ENCODE results near the gene ALDH1A1.

Gene ALDH1A1

DNA sequence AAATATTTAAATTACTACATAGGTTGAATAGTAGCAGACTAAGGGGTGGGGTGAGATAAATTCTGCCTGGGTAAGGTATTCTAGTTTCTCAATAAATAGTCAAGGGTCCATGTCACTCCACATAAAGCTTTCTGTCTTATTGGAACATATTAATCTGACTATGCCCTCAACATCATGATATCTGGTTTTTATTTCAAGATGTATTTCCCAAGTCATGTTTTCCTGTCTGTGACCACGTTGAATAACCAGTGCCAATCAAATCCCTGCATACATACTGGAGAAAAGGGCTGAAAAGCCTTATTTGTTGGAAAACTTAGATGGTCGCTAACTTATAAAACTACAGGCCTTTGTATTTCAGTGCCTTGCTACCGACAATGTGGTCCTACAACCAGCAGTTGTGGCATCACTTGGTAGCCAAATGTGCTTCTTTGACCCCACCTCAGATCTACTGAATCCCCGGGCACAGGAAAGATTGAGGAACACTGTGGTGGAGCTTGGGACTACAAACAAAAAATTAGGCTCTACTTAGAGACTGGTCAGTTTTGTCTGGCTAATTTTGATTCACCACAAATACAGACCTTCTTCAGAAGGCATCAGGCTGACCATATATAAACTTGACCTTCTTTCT lies 39.4 kb downstream of the ALDH1A1 start:
- TF ChIP-seq, protein P1, sequence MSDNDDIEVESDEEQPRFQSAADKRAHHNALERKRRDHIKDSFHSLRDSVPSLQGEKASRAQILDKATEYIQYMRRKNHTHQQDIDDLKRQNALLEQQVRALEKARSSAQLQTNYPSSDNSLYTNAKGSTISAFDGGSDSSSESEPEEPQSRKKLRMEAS (IDR thresholded peaks at IDR 0.05; ENCODE audit: low read depth, low read length) = no peak
- TF ChIP-seq POLR2A (IDR thresholded peaks at IDR 0.05; ENCODE audit: extremely low read depth, insufficient read length) (no peak), MYC (IDR thresholded peaks at IDR 0.05; ENCODE audit: low read depth, low read length) (no peak)
- TF ChIP-seq, protein P2, sequence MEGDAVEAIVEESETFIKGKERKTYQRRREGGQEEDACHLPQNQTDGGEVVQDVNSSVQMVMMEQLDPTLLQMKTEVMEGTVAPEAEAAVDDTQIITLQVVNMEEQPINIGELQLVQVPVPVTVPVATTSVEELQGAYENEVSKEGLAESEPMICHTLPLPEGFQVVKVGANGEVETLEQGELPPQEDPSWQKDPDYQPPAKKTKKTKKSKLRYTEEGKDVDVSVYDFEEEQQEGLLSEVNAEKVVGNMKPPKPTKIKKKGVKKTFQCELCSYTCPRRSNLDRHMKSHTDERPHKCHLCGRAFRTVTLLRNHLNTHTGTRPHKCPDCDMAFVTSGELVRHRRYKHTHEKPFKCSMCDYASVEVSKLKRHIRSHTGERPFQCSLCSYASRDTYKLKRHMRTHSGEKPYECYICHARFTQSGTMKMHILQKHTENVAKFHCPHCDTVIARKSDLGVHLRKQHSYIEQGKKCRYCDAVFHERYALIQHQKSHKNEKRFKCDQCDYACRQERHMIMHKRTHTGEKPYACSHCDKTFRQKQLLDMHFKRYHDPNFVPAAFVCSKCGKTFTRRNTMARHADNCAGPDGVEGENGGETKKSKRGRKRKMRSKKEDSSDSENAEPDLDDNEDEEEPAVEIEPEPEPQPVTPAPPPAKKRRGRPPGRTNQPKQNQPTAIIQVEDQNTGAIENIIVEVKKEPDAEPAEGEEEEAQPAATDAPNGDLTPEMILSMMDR (IDR thresholded peaks at IDR 0.05; ENCODE audit: low read depth, low read length) = no peak
- H3K4me3 ChIP-seq (ENCODE audit: low read depth, low read length) = no peak overlapping the region
- DNase-seq (ENCODE audit: low read depth) = no peak

DNA sequence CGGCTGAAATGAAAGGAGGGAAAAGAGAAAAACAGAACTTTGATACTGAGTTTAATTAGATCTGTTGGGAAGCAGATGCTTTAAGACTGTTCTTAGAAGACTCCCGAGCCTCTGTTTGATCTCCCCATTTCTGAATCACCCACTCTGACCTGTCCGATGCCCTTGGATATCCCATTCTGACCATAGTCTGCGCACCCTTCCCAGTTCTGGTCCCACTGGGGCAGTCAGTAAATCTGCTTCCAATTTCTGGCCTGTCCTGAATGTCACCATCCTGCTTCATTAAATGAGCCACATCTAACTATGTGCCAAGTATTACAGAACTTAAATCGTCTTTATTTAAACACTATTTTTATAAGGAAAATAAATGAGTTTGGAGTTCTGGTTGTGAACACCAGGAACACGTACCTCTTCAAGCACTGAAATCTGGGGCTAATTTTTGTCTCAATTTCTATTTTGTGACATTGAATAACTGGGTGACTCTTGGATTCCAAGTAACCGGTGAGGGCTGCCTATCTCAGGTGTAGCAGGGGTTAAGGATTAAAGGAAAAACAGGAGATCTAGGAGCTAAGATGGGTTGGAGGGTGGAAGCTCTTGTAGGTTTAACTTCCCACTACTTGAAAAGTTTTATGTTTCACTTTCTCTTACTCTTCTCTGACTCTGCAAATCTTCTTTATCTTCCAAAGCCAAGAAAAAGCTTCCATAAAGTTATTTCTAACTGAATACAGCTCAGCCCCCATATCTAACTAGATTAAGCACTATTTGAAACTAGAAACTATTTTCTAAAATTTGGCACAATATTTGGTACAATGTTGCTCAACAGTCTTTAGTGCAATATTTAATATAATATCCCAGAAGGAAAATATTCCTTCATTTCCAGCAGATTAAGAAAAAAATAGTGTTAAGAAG lies 40.1 kb downstream of the ALDH1A1 start:
- TF ChIP-seq MYC (IDR thresholded peaks at IDR 0.05; ENCODE audit: low read depth, low read length) (no peak), POLR2A (IDR thresholded peaks at IDR 0.05; ENCODE audit: extremely low read depth, insufficient read length) (no peak)
- TF ChIP-seq, protein P2 (IDR thresholded peaks at IDR 0.05; ENCODE audit: low read depth, low read length) = no peak
- H3K4me3 ChIP-seq (ENCODE audit: low read depth, low read length) = no peak overlapping the region
- no peak for DNase-seq (ENCODE audit: low read depth)

DNA sequence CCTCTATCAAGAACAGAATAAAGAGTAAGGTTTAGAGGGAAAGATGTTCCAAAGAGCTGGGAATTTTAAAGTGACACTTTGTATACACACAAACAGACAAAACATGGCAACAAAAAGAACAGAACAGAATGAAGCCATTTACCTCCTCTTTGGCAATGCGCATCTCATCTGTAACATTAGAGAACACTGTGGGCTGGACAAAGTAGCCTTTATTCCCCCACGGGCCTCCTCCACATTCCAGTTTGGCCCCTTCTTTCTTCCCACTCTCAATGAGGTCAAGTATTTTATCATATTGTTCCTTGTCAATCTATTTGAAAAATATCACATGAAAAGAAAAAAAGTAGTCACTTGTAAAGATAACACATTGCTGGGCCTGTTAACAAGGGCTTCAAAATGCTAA lies 41.0 kb downstream of the ALDH1A1 start:
- no peak overlapping the region for H3K4me3 ChIP-seq (ENCODE audit: low read depth, low read length)
- TF ChIP-seq, protein P1 (IDR thresholded peaks at IDR 0.05; ENCODE audit: low read depth, low read length) = no peak
- no peak for TF ChIP-seq POLR2A (IDR thresholded peaks at IDR 0.05; ENCODE audit: extremely low read depth, insufficient read length)
- no peak for TF ChIP-seq MYC (IDR thresholded peaks at IDR 0.05; ENCODE audit: low read depth, low read length)
- TF ChIP-seq, protein P2 (IDR thresholded peaks at IDR 0.05; ENCODE audit: low read depth, low read length) = no peak
- DNase-seq (ENCODE audit: low read depth) = no peak

DNA sequence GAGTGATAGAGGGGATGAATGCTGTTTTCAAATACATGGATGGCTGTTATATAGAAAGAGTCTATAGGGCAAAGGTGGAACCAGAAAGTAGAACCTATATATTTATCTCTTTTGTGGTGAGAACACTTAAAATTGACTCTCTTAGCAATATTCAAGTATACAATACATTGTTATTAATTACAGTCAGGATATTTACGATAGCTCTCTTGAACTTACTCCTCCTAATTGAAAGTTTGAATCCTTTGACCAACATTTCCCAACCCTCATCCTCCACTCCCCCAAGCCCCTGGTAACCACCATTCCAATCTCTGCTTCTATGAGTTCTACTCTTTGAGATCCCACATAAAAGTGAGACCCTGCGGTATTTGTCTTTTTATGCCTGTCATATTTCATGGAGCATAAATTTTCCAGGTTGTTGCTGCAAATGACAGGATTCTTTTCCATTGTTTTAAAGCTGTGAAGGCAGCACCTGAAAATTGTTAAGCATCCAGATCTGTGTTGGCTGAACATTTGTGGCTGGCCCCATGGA lies 41.5 kb downstream of the ALDH1A1 start:
- no peak overlapping the region for H3K4me3 ChIP-seq (ENCODE audit: low read depth, low read length)
- DNase-seq (ENCODE audit: low read depth) = no peak
- TF ChIP-seq, protein P2 (IDR thresholded peaks at IDR 0.05; ENCODE audit: low read depth, low read length) = no peak
- TF ChIP-seq POLR2A (IDR thresholded peaks at IDR 0.05; ENCODE audit: extremely low read depth, insufficient read length) = no peak
- TF ChIP-seq, protein P1 (IDR thresholded peaks at IDR 0.05; ENCODE audit: low read depth, low read length) = no peak
- no peak for TF ChIP-seq MYC (IDR thresholded peaks at IDR 0.05; ENCODE audit: low read depth, low read length)

DNA sequence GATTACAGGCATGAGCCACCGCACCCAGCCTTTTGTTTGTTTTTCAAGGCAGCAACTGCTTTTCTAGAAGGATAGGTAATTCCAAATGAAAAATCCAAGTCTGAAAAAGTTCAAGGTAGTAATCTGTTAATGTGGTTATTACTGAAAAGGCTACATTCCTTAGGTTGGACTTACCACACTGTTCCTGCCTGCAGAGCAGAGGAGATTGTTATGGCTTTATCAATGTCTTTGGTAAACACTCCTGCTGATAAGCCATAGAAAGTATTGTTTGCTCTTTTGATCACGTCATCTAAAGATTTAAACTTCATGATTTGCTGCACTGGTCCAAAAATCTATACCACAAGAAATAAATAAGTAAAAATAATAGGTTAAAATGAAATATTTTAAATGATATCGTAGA lies 43.4 kb downstream of the ALDH1A1 start:
- TF ChIP-seq MYC (IDR thresholded peaks at IDR 0.05; ENCODE audit: low read depth, low read length) = no peak
- no peak for TF ChIP-seq POLR2A (IDR thresholded peaks at IDR 0.05; ENCODE audit: extremely low read depth, insufficient read length)
- TF ChIP-seq, protein P1 (IDR thresholded peaks at IDR 0.05; ENCODE audit: low read depth, low read length) = no peak
- TF ChIP-seq, protein P2 (IDR thresholded peaks at IDR 0.05; ENCODE audit: low read depth, low read length) = no peak
- no peak overlapping the region for H3K4me3 ChIP-seq (ENCODE audit: low read depth, low read length)
- DNase-seq (ENCODE audit: low read depth) = no peak

Measured in NB4 (cell line).